H9 (cell line): ENCODE data around the gene ADO. TPM values are rescaled to one million over a fixed set of nuclear protein-coding genes. Genes with fewer than 3 reads are reported as not detected.

Source experiments
- DNase-seq: peaks from one replicate; pipeline ENCODE4 v3.0.0-alpha.2; 2017
- H2AFZ ChIP-seq: one replicate; pipeline ENCODE4 v1.6.1; 2013; ENCODE audit warnings: mild to moderate bottlenecking, low read length, control low read depth, moderate library complexity
- H2AK5ac ChIP-seq: 2 replicates; pipeline ENCODE4 v1.6.1; 2013; ENCODE audit warnings: low read length, control low read depth, mixed read lengths; ENCODE audit not compliant: insufficient read length
- H2BK120ac ChIP-seq: one replicate; pipeline ENCODE4 v1.6.1; 2013; ENCODE audit warnings: low read depth, mild to moderate bottlenecking, low read length, control low read depth, inconsistent platforms; ENCODE audit not compliant: poor library complexity, severe bottlenecking
- H2BK12ac ChIP-seq: 2 replicates; pipeline ENCODE4 v1.6.1; 2013; ENCODE audit warnings: low read length, control low read depth, mixed read lengths, low read depth; ENCODE audit not compliant: insufficient read length
- H2BK15ac ChIP-seq: 2 replicates; pipeline ENCODE4 v1.6.1; 2013; ENCODE audit warnings: low read depth, low read length, control low read depth
- H2BK20ac ChIP-seq: one replicate; pipeline ENCODE4 v1.6.1; 2013; ENCODE audit warnings: low read depth, mild to moderate bottlenecking, low read length, control low read depth, inconsistent platforms; ENCODE audit not compliant: poor library complexity, severe bottlenecking
- H2BK5ac ChIP-seq: 2 replicates; pipeline ENCODE4 v1.6.1; 2013; ENCODE audit warnings: low read length, control low read depth, mixed read lengths; ENCODE audit not compliant: insufficient read length
- H3K14ac ChIP-seq: 2 replicates; pipeline ENCODE4 v1.6.1; 2013; ENCODE audit warnings: low read length, control low read depth; ENCODE audit not compliant: insufficient read depth
- H3K18ac ChIP-seq: 2 replicates; pipeline ENCODE4 v1.6.1; 2013; ENCODE audit warnings: low read depth, mild to moderate bottlenecking, mixed read lengths, low read length, control low read depth; ENCODE audit not compliant: insufficient read length
- H3K23ac ChIP-seq: 2 replicates; pipeline ENCODE4 v1.6.1; 2013; ENCODE audit warnings: low read length, control low read depth, mixed read lengths, low read depth; ENCODE audit not compliant: insufficient read length
- H3K23me2 ChIP-seq: 2 replicates; pipeline ENCODE4 v1.6.1; 2013; ENCODE audit warnings: low read depth, mild to moderate bottlenecking, mixed read lengths, low read length, control low read depth; ENCODE audit not compliant: insufficient read length, poor library complexity, severe bottlenecking
- H3K27ac ChIP-seq: 2 replicates; pipeline ENCODE4 v1.5.1; 2013; ENCODE audit warnings: low read length, control low read depth, mixed read lengths, low read depth; ENCODE audit not compliant: insufficient read length
- H3K27me3 ChIP-seq: 2 replicates; pipeline ENCODE4 v1.6.1; 2013; ENCODE audit warnings: low read length, control low read depth, inconsistent platforms; ENCODE audit not compliant: insufficient read depth
- H3K4ac ChIP-seq: 2 replicates; pipeline ENCODE4 v1.6.1; 2013; ENCODE audit warnings: low read depth, mild to moderate bottlenecking, control low read depth, inconsistent platforms, low read length, moderate library complexity
- H3K4me1 ChIP-seq: 2 replicates; pipeline ENCODE4 v1.6.1; 2013; ENCODE audit warnings: low read length, control low read depth, inconsistent platforms; ENCODE audit not compliant: insufficient read depth
- H3K4me2 ChIP-seq: 2 replicates; pipeline ENCODE4 v1.6.1; 2013; ENCODE audit warnings: low read length, control low read depth, mixed read lengths; ENCODE audit not compliant: insufficient read length, insufficient read depth
- H3K56ac ChIP-seq: 2 replicates; pipeline ENCODE4 v1.6.1; 2013; ENCODE audit warnings: low read depth, mild to moderate bottlenecking, mixed read lengths, low read length, control low read depth; ENCODE audit not compliant: insufficient read length
- H3K79me1 ChIP-seq: 2 replicates; pipeline ENCODE4 v1.6.1; 2013; ENCODE audit warnings: low read depth, mild to moderate bottlenecking, moderate library complexity, low read length, control low read depth, inconsistent platforms; ENCODE audit not compliant: insufficient read depth, poor library complexity, severe bottlenecking
- H3K79me2 ChIP-seq: 2 replicates; pipeline ENCODE4 v1.6.1; 2013; ENCODE audit warnings: low read length, control low read depth, inconsistent platforms; ENCODE audit not compliant: insufficient read depth
- H3K9ac ChIP-seq: 2 replicates; pipeline ENCODE4 v1.6.1; 2013; ENCODE audit warnings: low read length, control low read depth, mixed read lengths; ENCODE audit not compliant: insufficient read length; ENCODE audit errors: extremely low read depth
- H3K9me3 ChIP-seq: one replicate; pipeline ENCODE4 v1.6.1; 2013; ENCODE audit warnings: low read depth, low read length, inconsistent platforms; ENCODE audit not compliant: control insufficient read depth
- H3T11ph ChIP-seq: one replicate; pipeline ENCODE4 v1.6.1; 2013; ENCODE audit warnings: mild to moderate bottlenecking, low read length, control low read depth, inconsistent platforms
- H4K20me1 ChIP-seq: one replicate; pipeline ENCODE4 v1.6.1; 2013; ENCODE audit not compliant: control insufficient read depth, insufficient read length, insufficient read depth
- H4K5ac ChIP-seq: 2 replicates; pipeline ENCODE4 v1.6.1; 2013; ENCODE audit warnings: low read depth, mild to moderate bottlenecking, mixed read lengths, low read length, control low read depth; ENCODE audit not compliant: insufficient read length
- H4K8ac ChIP-seq: replicated peaks from 2 replicates; pipeline ENCODE4 v1.6.1; 2013; ENCODE audit warnings: low read length, control low read depth, mixed read lengths, low read depth; ENCODE audit not compliant: insufficient read length
- H4K91ac ChIP-seq: 2 replicates; pipeline ENCODE4 v1.6.1; 2013; ENCODE audit warnings: low read depth, mild to moderate bottlenecking, moderate library complexity, mixed read lengths, low read length, control low read depth; ENCODE audit not compliant: insufficient read length
- H3K27ac Mint-ChIP-seq, 3 experiments: 2 replicates in 2 of 3; 3 replicates in 1 of 3; pipeline ENCODE4 v1.8.0; 2020 to 2021; ENCODE audit warnings: mixed read lengths in 3 of 3, mild to moderate bottlenecking in 1 of 3, moderate library complexity in 1 of 3
- H3K27me3 Mint-ChIP-seq: 2 replicates; pipeline ENCODE4 v1.8.0; 2021; ENCODE audit warnings: low read depth, mild to moderate bottlenecking, moderate library complexity, mixed read lengths
- H3K36me3 Mint-ChIP-seq, 3 experiments: 2 replicates in 2 of 3; 3 replicates in 1 of 3; pipeline ENCODE4 v1.8.0; 2020 to 2021; ENCODE audit warnings: low read depth in 3 of 3, mixed read lengths in 3 of 3; ENCODE audit not compliant: insufficient read depth in 1 of 3
- H3K4me1 Mint-ChIP-seq, 2 experiments: 2 replicates each; pipeline ENCODE4 v1.8.0; 2020; ENCODE audit warnings: mixed read lengths in 2 of 2
- H3K4me3 Mint-ChIP-seq, 2 experiments: 2 replicates in 1 of 2; 3 replicates in 1 of 2; pipeline ENCODE4 v1.8.0; 2020 to 2021; ENCODE audit warnings: mild to moderate bottlenecking in 2 of 2, mixed read lengths in 2 of 2, moderate library complexity in 1 of 2
- H3K9me3 Mint-ChIP-seq, 2 experiments: 2 replicates in 1 of 2; 3 replicates in 1 of 2; pipeline ENCODE4 v1.8.0; 2020; ENCODE audit warnings: mild to moderate bottlenecking in 2 of 2, mixed read lengths in 2 of 2, moderate library complexity in 1 of 2
- WGBS: extraction: QIAGEN DNeasy Blood & Tissue Kit; methylation state at CpG from one replicate; pipeline ENCODE4 v1.1.7; 2013; ENCODE audit warnings: missing lambda C conversion rate, low lambda C conversion rate, mixed read lengths; ENCODE audit not compliant: insufficient read length; ENCODE audit errors: extremely low coverage; 5-methylcytosine and 5-hydroxymethylcytosine counted together
- total RNA-seq: library from RNA; stranded (reverse); gene quantifications from 2 replicates; pipeline ENCODE4 v1.2.1, GENCODE V29; 2021
- TF ChIP-seq, protein P1 (sequence below): fragments of 200-600 bp; sonication (generic); conservative IDR thresholded peaks from 3 replicates; pipeline ENCODE4 v1.8.0; 2021; ENCODE audit warnings: antibody characterized with exemption, mild to moderate bottlenecking

The ADO gene
- total RNA-seq, 1 experiment from 2014 or later: 31.6 TPM

DNA sequence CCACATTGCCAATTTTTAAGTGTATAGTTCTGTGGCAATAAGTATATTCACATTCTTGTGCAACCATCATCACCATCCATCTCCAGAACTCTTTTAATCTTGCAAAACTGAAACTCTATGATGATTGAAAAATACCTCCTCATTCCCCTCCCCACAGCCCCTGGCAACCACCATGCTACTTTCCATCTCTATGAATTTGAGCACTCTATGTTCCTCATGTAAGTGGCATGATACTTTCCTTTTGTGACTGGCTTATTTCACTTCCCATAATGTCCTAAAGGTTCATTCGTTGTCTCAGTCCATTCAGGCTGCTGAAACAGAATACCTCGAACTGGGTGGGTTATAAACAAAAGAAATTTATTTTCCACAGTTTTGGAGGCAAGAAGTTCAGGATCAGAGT, 35.1 kb downstream of the ADO start:
- no peak overlapping the region for H3K14ac ChIP-seq
- H3K18ac ChIP-seq: no peak overlapping the region
- H4K5ac ChIP-seq: no peak overlapping the region
- no peak overlapping the region for H3K4me2 ChIP-seq
- no peak overlapping the region for H3K23ac ChIP-seq
- H2BK120ac ChIP-seq: no peak overlapping the region
- no peak overlapping the region for H3K56ac ChIP-seq
- H2AFZ ChIP-seq: no peak overlapping the region
- H3K9ac ChIP-seq: no peak overlapping the region
- no peak overlapping the region for H4K8ac ChIP-seq
- no peak overlapping the region for H2BK15ac ChIP-seq
- no peak overlapping the region for H2BK20ac ChIP-seq
- no peak for DNase-seq
- Mint-ChIP-seq H3K4me1 (no peaks in the 10 kb centered on the region), H3K27ac (no peak overlapping the region), H3K27me3 (peaks cover 8% of the 10 kb centered on the region), H3K9me3 (no peaks in the 10 kb centered on the region), H3K4me3 (no peak overlapping the region), H3K36me3 (no peaks in the 10 kb centered on the region)
- H2BK5ac ChIP-seq: no peak overlapping the region
- no peaks in the 10 kb centered on the region for H3K9me3 ChIP-seq
- H3K27me3 ChIP-seq: no peaks in the 10 kb centered on the region
- H3K79me1 ChIP-seq: no peaks in the 10 kb centered on the region
- no peak overlapping the region for H3T11ph ChIP-seq
- no peaks in the 10 kb centered on the region for H3K4me1 ChIP-seq
- WGBS: no CpG with 5 or more reads among the region's 2 CpGs
- no peaks in the 10 kb centered on the region for H3K23me2 ChIP-seq
- no peaks in the 10 kb centered on the region for H4K20me1 ChIP-seq
- no peaks in the 10 kb centered on the region for H3K79me2 ChIP-seq
- H2BK12ac ChIP-seq: no peak overlapping the region
- H2AK5ac ChIP-seq: no peak overlapping the region
- H3K4ac ChIP-seq: no peak overlapping the region
- H3K27ac ChIP-seq: no peak overlapping the region
- TF ChIP-seq, protein P1, sequence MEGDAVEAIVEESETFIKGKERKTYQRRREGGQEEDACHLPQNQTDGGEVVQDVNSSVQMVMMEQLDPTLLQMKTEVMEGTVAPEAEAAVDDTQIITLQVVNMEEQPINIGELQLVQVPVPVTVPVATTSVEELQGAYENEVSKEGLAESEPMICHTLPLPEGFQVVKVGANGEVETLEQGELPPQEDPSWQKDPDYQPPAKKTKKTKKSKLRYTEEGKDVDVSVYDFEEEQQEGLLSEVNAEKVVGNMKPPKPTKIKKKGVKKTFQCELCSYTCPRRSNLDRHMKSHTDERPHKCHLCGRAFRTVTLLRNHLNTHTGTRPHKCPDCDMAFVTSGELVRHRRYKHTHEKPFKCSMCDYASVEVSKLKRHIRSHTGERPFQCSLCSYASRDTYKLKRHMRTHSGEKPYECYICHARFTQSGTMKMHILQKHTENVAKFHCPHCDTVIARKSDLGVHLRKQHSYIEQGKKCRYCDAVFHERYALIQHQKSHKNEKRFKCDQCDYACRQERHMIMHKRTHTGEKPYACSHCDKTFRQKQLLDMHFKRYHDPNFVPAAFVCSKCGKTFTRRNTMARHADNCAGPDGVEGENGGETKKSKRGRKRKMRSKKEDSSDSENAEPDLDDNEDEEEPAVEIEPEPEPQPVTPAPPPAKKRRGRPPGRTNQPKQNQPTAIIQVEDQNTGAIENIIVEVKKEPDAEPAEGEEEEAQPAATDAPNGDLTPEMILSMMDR: no peak
- no peak overlapping the region for H4K91ac ChIP-seq
